Activated T-cell treated with anti-CD3 and anti-CD28 coated beads for 24 hours (primary cell): ENCODE results near the gene MTAP.
A peak's percentile ranks its signal among the peaks of the same experiment; 100 is the strongest.
"Not testable (repeated sequence)": the region's sequence is repeated elsewhere in the genome, so short reads cannot be mapped to it uniquely, and the experiment has no call there.

ENCODE experiments used
- DNase-seq: peaks from one replicate; pipeline ENCODE4 v3.0.0-alpha.2; 2020; ENCODE audit warnings: low read depth

The MTAP gene

GRCh38 chr9:21919377-21920362, 117.2 kb downstream of the MTAP start:
- peak; percentile 4 for DNase-seq

GRCh38 chr9:21923694-21924093, 121.3 kb downstream of the MTAP start:
- DNase-seq: no peak

- DNase-seq: no peak
Observed at GRCh38 chr9:21927752-21928151, 125.3 kb downstream of the MTAP start.

GRCh38 chr9:21931428-21931827, 129.0 kb downstream of the MTAP start:
- no peak for DNase-seq

DNA sequence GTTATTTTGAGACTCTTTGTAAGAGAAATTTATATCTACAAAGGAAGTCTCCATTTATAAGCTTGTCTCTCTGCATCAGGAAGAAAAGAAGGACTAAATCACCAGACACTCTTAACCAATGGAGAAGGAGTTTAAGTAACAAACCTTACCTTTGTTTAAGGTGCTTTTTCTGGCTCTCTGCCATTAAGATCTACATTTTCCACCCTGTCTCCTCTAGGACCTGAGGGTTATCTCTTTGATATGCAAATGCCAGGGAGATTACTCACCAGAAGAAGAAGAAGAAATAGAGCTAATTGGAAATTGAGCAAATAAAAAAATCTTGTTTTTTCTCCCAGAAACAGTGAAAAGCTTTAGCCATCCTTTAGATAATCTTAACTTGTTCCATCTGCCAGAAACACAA, 130.8 kb downstream of the MTAP start:
- no peak for DNase-seq

DNA sequence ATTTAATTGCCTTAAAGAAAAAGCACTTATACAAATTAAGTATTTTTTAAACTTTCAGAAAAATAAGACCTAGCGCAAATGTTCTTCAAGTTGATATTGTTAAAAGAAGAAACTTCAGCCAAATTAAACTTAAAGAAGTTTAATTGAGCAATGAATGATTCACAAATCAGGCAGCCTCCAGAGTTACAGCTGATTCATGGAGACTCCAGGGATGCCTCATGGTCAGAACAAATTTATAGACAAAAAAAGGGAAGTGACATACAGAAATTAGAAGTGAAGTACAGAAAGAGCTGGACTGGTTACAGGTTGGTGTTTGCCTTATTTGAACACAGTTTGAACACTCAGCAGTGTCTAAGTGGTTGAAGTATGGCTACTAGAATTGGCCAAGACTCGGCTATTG, 131.4 kb downstream of the MTAP start:
- no peak for DNase-seq

GRCh38 chr9:21935631-21936030, 133.2 kb downstream of the MTAP start:
- no peak for DNase-seq

DNA sequence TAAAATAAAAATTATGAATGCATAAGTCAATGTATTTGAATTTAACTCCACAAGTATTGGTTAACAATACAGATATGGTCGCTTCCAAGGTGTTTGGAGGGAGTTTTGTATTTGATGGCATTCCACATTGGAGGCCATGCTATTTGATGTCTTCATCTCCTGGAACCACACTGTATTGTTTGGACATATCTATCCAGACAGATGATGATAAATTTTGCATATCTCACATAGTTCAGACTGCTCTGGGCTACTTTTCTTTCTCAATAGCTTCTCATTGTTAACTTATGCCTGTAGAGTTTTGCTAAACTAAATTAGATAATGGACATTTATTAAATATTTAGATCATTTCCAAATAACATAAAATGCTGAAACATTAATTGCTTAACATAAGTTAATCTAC, 133.7 kb downstream of the MTAP start:
- DNase-seq: no peak

DNA sequence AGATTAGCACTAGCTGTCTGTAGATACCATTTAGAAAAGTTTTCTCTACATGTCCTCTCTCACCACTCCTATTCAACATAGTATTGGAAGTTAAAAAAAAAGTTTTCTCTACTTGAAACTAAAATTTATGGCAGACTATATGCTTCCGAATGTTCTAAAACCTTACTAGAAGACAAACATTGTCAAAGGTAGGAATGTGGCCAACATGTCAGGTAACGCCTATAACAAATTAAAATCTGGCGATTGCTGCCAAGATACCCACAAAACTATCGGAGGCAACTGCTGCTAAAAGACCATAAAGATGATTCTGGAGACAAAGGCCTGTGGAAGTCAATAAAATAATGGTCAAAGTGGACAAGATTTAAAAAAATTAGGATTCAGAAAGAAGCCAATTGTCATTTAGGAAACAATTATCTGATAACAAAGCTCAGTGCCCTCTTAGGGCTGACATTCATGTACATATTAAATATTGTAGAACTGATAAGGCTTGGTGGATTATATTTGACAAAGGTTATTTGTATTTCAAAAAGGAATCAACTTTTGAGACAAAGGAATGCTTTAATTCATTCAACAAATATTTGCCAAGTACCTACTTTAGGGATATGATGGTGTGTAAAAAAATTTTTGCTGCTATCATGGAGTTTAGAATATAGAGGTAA, 139.0 kb downstream of the MTAP start:
- DNase-seq: no peak

- DNase-seq: no peak
Observed at GRCh38 chr9:21943464-21943863, 141.0 kb downstream of the MTAP start.

DNA sequence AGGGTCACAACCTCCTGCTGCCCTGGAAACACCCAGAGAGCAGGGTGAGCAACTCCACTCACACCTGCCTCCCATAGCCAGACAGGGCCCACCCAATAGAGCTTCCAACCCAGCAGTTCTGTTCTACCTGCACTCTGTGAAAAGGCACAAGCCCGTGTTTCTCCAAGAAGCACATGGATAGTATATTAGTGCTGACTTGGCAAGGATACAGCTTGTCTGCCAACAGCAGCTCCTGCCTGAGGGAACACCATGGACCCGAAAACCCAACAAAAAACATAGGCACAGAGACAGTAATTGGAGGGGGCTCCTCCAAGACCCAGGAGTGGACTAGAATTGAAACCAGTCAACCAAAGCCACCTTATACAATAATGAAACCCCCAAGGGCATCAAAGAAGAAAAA, 143.2 kb downstream of the MTAP start:
- no peak for DNase-seq

DNA sequence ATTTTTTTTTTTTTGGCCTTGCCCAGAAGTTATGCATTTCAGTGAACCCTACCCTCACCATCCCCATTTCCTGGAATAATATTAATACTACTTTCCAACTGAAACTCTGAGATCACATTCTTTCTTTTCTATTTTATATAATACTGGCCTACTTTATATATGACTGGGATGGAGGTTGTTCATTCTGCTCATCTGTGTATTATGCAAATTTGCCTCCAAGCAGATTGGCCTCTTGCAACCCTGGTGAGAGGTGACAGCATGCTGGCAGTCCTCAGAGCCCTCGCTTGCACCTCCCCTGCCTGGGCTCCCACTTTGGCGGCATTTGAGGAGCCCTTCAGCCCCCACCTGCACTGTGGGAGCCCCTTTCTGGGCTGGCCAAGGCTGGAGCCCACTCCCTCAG, 156.4 kb downstream of the MTAP start:
- no peak for DNase-seq

DNA sequence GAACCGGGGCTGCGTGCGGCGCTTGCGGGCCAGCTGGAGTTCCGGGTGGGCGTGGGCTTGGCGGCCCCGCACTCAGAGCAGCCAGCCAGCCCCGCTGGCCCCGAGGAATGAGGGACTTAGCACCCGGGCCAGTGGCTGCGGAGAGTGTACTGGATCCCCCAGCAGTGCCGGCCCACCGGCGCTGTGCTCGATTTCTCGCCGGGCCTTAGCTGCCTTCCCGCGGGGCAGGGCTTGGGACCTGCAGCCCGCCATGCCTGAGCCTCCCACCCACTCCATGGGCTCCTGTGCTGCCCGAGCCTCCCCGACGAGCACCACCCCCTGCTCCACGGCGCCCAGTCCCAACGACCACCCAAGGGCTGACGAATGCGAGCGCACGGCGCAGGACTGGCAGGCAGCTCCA, 156.8 kb downstream of the MTAP start:
- not testable (repeated sequence) for DNase-seq

GRCh38 chr9:21961569-21961968, 159.1 kb downstream of the MTAP start:
- DNase-seq: no peak

DNA sequence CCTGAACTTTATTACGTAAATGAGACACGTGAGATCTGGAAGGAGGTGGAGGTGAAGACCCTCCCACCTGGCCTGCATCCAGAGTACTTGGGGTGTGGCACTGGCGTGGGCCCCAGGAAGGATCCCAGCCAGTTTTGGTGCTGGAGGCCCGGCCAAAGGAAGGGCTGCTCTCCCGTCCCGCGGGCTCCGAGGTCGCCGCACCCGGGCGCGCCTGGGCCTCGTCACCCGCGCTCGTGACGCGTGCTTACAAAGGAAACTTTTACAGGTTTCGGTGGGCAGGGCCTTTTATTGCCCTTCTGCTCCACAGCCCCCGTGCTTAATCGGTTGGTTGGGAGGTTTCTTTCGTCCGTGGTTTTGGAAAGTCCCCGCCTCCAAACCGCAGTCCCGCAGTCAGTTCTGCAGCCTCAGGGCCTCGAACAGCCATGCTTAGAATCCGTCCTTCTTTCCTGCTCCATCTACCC, 162.5 kb downstream of the MTAP start:
- DNase-seq: peak; percentile 35

GRCh38 chr9:21965401-21965951, 163.0 kb downstream of the MTAP start:
- DNase-seq: peak; percentile 16

DNA sequence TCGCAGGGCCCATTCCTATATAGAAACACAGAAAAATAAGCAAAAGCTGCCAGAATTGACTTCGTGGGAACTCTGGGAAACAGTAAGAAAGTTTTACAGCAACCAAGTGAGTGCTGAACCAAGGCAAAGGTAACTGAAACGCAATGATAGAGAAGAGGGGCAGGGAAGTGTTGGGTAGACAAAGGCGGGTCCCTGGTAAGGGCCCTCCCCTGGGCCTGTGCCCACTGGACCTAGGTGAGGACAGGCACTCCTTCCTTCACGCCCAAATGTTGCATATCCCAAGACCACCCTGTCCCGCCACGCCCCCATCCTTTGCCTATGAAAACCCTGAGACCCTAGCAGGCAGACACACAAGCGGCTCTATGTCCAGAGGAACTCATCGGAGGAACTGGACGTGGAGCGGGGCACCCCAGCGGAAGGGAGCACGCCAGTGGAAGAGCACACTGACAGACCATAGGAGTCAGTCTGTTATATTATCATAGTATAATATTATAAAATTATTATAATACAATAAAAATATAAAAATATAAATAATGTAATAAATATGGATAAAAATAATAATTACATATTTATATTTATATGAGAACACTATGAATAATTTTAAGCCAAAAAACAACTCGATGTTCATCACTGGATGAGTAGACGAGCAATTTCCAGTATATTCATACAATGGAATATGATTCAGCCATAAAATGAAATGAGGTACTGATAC, 163.9 kb downstream of the MTAP start:
- DNase-seq: no peak

GRCh38 chr9:21967169-21967568, 164.7 kb downstream of the MTAP start:
- DNase-seq: no peak

- DNase-seq: no peak
Observed at GRCh38 chr9:21967702-21968101, 165.3 kb downstream of the MTAP start.

DNA sequence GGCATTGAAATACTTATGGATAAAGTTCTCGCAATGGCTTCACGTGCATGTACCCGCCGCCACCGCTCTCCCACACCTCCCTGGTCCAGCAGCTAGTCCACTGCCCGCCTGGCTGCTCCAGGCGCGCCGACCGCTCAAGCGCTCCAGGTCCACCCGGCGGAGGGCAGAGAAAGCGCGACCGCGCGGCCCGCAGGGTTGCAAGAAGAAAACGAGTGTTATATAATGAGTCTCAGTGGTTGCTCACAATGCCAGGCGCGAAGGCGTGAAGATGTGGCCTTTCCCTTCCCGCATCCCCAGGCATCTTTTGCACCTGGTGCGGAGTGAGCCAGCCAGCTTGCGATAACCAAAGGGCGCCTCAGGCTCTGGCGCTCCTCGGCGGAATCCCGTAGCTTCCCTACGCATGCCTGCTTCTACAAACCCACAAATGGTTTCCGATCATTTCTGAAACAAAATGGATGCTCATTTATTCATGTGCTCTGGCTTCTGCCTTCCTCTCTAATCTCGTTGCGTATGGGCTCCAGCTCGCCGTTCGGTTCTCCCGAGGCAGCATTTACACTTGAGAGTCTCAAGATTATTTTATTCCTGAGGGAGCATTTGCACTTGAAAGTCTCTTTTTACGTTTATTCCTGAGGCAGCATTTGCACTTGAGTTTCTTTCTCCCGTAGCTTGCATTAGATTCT, 166.0 kb downstream of the MTAP start:
- DNase-seq: no peak

GRCh38 chr9:21969011-21969940, 166.8 kb downstream of the MTAP start:
- no peak for DNase-seq
